B cell (primary cell): Measurements from ENCODE around the gene ZNHIT2.

Experiments
- EZH2 ChIP-seq: IDR thresholded peaks from 2 replicates; pipeline ENCODE4 v1.6.1; 2012; ENCODE audit warnings: borderline replicate concordance, low read depth, mild to moderate bottlenecking, moderate library complexity, low read length; ENCODE audit not compliant: insufficient read depth, poor library complexity, severe bottlenecking
- TF ChIP-seq, protein P1 (sequence below): fragments of 200-600 bp; IDR thresholded peaks from one replicate; pipeline ENCODE4 v1.8.0; 2022; ENCODE audit warnings: antibody characterized with exemption, mild to moderate bottlenecking

DNA sequence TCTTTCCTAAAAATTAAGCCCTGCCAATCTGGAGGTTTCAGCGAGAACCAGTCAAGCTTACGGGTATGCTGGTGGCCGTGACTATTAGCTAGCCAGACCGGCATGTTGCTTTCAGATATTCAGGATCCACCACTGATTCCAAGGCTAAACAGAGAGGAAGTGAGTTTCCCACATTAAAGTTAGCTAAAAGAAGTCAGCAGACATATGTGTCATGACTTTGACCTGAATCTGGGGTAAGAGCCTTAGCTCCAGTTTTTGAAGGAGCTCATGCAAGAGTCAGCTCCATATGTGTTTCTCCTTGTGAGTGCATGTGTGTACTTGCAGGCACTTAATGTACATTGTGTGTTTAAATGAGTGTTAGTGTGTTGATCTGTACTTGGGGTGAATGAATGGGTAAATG lies 32.1 kb downstream of the ZNHIT2 start:
- TF ChIP-seq, protein P1, sequence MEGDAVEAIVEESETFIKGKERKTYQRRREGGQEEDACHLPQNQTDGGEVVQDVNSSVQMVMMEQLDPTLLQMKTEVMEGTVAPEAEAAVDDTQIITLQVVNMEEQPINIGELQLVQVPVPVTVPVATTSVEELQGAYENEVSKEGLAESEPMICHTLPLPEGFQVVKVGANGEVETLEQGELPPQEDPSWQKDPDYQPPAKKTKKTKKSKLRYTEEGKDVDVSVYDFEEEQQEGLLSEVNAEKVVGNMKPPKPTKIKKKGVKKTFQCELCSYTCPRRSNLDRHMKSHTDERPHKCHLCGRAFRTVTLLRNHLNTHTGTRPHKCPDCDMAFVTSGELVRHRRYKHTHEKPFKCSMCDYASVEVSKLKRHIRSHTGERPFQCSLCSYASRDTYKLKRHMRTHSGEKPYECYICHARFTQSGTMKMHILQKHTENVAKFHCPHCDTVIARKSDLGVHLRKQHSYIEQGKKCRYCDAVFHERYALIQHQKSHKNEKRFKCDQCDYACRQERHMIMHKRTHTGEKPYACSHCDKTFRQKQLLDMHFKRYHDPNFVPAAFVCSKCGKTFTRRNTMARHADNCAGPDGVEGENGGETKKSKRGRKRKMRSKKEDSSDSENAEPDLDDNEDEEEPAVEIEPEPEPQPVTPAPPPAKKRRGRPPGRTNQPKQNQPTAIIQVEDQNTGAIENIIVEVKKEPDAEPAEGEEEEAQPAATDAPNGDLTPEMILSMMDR = no peak
- no peak for TF ChIP-seq EZH2
